ENCODE results near the gene C3orf20. TPM values are rescaled to one million over a fixed set of nuclear protein-coding genes. Genes with fewer than 3 reads are reported as not detected.

C3orf20 gene
- total RNA-seq, 2 experiments from 2014 or later, result 0.10 to 0.11 TPM

DNA sequence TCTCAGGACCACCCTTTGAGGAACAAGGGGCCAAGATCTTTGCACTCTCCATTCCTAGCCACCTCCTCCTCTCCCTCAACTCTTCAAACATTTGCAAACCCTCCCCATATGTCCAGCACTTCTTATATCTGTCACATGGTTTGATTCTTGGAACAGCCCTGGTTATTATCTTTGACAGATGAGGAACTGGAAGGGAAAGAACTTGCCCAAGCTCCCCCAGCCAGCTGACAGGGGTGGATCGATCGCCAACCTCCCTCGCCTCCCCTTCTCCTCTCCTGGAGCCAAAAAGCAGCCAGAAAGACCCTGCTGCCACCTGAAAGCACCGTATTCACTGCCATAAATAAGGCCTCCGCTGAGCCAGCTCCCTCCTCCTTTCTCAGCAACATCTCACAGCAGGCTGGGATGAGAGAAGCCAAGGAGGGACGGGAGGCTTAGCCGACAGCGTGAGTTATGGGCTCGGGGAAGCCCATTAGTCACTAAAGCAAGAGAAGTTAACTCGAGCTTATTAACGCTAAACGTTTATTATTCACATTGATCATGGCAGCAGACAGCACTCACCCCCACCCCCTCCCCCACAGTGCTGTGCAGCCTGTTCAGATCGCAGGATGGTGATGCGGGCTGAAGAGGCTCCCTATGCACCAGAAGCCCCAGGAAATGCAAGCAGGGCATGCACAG is 121.6 kb downstream of the C3orf20 start:
- Mint-ChIP-seq H3K27ac (no peak overlapping the region), H3K4me1 (ENCODE audit: low read depth) (peaks cover 4% of the 10 kb centered on the region), H3K4me3 (no peak overlapping the region), H3K27me3 (ENCODE audit: low read depth) (peaks cover 21% of the 10 kb centered on the region), H3K9me3 (ENCODE audit: insufficient read depth) (no peaks in the 10 kb centered on the region), H3K36me3 (ENCODE audit: low read depth) (no peaks in the 10 kb centered on the region)
- no peak for DNase-seq
- POLR2A ChIA-PET, result no interaction called here
- CTCF ChIA-PET, result interaction anchor here (1.8 kb wide), 1 partner anchor 124 kb away, joined by 5 read pairs; no protein-coding TSS in a partner anchor
- no peak for ATAC-seq

DNA sequence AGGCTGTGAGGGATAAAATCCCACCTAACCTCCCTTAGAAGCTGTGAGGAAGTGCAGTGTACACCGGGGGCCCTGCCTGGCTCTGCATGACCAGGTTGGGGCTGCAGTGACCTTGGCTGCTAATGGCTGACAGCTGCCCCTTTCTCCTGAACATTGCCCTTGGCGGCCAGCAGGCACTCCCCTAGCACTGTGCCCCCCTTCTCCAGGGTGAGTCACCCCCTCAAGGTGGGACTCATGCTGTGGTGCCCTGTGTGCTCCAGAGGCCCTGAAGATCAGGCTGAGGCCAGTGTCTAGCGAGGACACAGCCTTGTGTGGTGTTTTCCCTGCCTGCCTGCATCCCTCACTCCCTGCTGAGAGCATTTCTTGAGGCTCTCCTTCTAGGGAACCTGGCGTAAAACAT is 122.8 kb downstream of the C3orf20 start:
- DNase-seq (no peak), ATAC-seq (no peak)
- peaks cover 4% of the 10 kb centered on the region for H3K4me1 Mint-ChIP-seq (ENCODE audit: low read depth)
- POLR2A ChIA-PET, result no interaction called here
- no peak overlapping the region for H3K27ac Mint-ChIP-seq
- H3K27me3 Mint-ChIP-seq (ENCODE audit: low read depth), result peaks cover 25% of the 10 kb centered on the region
- no peak overlapping the region for H3K4me3 Mint-ChIP-seq
- no peaks in the 10 kb centered on the region for H3K9me3 Mint-ChIP-seq (ENCODE audit: insufficient read depth)
- no peaks in the 10 kb centered on the region for H3K36me3 Mint-ChIP-seq (ENCODE audit: low read depth)
- CTCF ChIA-PET, result interaction anchor here (1.4 kb wide), 1 partner anchor 124 kb away, joined by 4 read pairs; no protein-coding TSS in a partner anchor

DNA sequence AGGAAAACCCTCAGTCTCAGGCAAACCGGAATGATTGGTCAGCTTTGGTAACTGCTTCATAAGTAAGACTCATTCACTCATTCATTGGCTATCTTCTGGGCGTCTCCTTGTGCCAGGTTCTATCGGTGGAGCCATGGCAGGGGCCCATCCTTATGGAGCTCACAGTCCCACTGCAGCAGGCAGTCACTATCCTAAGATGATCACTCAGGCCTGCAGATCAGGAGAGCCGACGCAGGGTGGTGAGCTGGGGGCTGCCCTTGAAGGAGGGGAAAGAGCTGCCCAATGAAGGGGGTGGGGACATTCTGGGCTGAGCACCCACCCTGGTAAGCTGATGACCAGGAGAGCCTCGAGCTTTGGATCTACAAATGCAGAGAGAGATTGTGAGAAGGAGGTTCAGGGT is 123.3 kb downstream of the C3orf20 start:
- POLR2A ChIA-PET, result no interaction called here
- H3K27me3 Mint-ChIP-seq (ENCODE audit: low read depth), result peaks cover 27% of the 10 kb centered on the region
- H3K4me1 Mint-ChIP-seq (ENCODE audit: low read depth), result peaks cover 7% of the 10 kb centered on the region
- ATAC-seq, result no peak
- no peaks in the 10 kb centered on the region for H3K36me3 Mint-ChIP-seq (ENCODE audit: low read depth)
- DNase-seq, result no peak
- CTCF ChIA-PET, result interaction anchor here (1.4 kb wide), 1 partner anchor 123 kb away, joined by 4 read pairs; no protein-coding TSS in a partner anchor
- H3K27ac Mint-ChIP-seq, result no peak overlapping the region
- no peak overlapping the region for H3K4me3 Mint-ChIP-seq
- no peaks in the 10 kb centered on the region for H3K9me3 Mint-ChIP-seq (ENCODE audit: insufficient read depth)

DNA sequence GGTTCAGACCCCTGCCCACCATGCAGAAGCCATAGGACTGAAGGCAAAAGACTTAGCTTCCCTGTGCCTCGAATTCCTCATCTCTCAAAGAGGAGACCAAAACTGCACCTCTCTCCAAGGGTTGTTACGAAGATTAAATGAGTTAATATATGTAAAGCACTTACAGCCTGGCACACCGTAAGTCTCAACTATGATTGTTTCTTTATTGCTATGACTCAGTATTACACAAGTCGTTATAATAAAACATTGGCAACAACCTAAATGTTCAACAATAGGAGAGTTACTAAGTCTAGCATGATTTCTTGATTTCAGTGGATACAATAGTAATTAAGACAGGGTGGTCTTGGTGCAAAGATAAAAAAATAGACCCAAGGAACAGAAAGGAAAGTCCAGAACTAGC is 124.2 kb downstream of the C3orf20 start:
- no peak for ATAC-seq
- CTCF ChIA-PET, result no interaction called here
- peaks cover 14% of the 10 kb centered on the region for H3K4me1 Mint-ChIP-seq (ENCODE audit: low read depth)

DNA sequence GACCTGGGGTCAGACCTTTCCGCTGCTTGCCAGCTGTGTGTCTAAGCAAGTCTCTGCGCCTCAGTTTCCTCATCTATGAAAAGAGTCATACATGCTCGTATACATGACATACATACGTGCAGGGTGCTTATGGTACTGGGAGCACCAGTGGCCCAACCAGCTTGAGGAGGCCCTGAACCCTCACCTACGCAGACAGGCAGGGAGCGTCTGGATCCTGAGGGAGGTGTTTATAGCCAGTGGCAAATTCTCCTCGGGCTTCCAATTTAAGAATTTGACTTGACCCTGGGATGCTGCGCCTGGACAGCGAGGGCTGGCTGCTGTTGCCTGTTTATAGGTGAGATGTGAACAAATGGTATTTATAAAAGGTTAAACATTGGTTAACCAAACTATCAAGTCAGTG is 126.1 kb downstream of the C3orf20 start:
- ATAC-seq (no peak), DNase-seq (no peak)
- CTCF ChIA-PET, result no interaction called here
- Mint-ChIP-seq H3K27ac (no peak overlapping the region), H3K36me3 (ENCODE audit: low read depth) (no peaks in the 10 kb centered on the region), H3K4me1 (ENCODE audit: low read depth) (peaks cover 31% of the 10 kb centered on the region), H3K27me3 (ENCODE audit: low read depth) (peaks cover 25% of the 10 kb centered on the region), H3K4me3 (no peak overlapping the region), H3K9me3 (ENCODE audit: insufficient read depth) (no peaks in the 10 kb centered on the region)
- POLR2A ChIA-PET, result no interaction called here

More for the DNA sequence above, 124.2 kb downstream of the C3orf20 start:
- DNase-seq, result no peak
- Mint-ChIP-seq H3K27ac (no peak overlapping the region), H3K4me3 (no peak overlapping the region), H3K27me3 (ENCODE audit: low read depth) (peaks cover 30% of the 10 kb centered on the region), H3K9me3 (ENCODE audit: insufficient read depth) (no peaks in the 10 kb centered on the region), H3K36me3 (ENCODE audit: low read depth) (no peaks in the 10 kb centered on the region)
- POLR2A ChIA-PET, result no interaction called here

DNA sequence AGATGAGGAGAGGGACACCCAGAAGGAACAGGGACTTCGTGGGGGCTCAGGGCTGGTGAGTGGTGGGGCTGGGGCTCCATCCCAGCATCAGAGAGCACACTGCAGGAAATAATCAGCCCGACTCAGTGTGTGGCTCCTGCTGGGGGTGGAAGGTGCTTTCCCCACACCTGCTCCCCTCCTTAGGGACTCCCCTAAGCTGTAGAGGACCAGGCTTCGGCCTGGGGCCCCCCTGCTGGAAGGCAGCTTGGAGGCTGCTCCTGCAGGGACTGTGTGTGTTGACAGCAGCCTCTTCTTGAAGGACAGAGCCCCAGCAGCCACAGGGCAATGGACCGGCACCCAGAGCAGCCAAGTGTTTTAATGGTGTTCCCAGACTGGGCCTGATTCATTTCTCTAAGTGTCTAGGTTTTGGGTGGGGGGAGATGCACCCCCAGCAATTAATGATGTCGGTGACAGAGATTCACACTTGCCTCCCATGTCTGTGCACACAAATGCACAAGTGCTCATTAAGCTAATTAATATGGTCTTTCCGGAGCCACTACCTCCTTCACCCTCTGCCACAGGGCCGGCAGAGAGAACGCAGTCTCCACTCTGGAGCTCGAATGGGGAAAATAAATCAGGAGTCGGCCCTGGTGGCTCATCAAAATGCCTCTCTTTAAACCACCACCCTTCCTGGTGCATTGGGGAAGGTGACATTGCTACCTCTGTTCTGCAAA is 126.9 kb downstream of the C3orf20 start:
- peaks cover 39% of the 10 kb centered on the region for H3K4me1 Mint-ChIP-seq (ENCODE audit: low read depth)
- no peaks in the 10 kb centered on the region for H3K36me3 Mint-ChIP-seq (ENCODE audit: low read depth)
- H3K27me3 Mint-ChIP-seq (ENCODE audit: low read depth), result peaks cover 26% of the 10 kb centered on the region
- H3K27ac Mint-ChIP-seq, result no peak overlapping the region
- CTCF ChIA-PET, result interaction anchor here (1.0 to 1.1 kb wide), 2 partner anchors 11 to 21 kb away, joined by 3 to 4 read pairs; no protein-coding TSS in a partner anchor
- no peak overlapping the region for H3K4me3 Mint-ChIP-seq
- ATAC-seq, result no peak
- DNase-seq, result no peak
- POLR2A ChIA-PET, result no interaction called here
- H3K9me3 Mint-ChIP-seq (ENCODE audit: insufficient read depth), result no peaks in the 10 kb centered on the region

DNA sequence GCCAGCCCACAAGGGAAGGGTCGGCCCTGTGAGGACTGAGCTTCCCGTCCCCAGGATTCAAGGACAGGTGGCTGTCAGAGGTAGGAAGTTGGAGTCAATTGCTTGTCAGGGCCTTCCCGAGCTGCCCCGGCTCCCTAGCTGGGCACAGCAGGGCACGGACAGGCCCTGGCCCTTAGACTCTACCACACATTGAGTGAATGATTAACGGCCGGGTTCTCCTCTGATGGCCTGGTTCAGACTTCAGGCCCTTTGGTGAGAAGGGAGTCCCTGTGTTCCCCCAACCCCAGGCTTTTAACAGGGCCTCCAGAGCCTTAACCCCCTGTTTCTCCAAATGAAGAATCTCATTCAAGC is 127.4 kb downstream of the C3orf20 start:
- POLR2A ChIA-PET, result no interaction called here
- ATAC-seq (no peak), DNase-seq (no peak)
- CTCF ChIA-PET, result interaction anchor here (1.0 to 1.1 kb wide), 2 partner anchors 11 to 20 kb away, joined by 3 to 4 read pairs; no protein-coding TSS in a partner anchor
- H3K4me3 Mint-ChIP-seq, result no peak overlapping the region
- H3K27me3 Mint-ChIP-seq (ENCODE audit: low read depth), result peaks cover 28% of the 10 kb centered on the region
- no peaks in the 10 kb centered on the region for H3K36me3 Mint-ChIP-seq (ENCODE audit: low read depth)
- no peak overlapping the region for H3K27ac Mint-ChIP-seq
- H3K4me1 Mint-ChIP-seq (ENCODE audit: low read depth), result peaks cover 43% of the 10 kb centered on the region
- no peaks in the 10 kb centered on the region for H3K9me3 Mint-ChIP-seq (ENCODE audit: insufficient read depth)

DNA sequence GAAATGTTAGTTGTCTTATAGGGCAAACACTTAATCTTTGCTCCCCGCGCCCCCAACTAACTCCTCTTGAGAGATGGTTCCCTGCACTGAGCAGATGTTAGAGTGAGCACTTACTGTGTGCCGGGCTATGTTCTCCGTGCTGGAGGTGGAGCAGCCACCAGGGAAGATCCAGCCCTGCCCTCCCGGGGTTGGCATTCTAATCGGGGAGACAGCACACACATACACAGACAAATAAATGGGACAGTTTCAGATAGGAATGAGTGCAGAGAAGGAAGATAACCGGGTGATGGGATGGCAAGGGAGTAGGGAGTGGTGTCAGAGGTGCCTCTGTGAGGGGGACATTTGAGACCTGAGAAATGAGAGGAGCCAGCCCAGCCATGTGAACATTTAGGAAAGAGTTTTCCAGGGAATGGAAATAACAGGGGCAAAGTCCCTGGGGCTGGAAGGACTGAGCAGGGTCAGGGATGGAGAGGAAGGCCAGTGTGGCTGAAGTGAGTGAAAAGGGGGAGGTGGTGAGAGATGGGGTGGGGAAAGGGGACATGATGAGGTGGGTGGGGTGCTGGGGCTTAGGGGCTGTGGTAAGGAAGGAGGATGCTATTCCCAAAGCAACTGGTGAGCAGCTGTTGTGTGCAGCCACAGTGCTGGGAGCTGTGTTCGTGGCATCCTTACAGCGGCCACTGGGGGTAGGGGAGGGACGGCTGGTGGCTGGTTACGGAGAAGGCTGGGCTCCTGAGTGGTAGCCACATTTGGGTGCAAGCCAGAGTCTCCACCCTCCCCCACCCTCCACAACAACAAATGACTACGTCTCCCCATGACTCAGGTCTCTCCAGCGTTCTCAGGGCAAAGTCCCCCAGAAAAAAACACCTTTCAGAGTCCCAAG is 128.4 kb downstream of the C3orf20 start:
- H3K27me3 Mint-ChIP-seq (ENCODE audit: low read depth), result peaks cover 33% of the 10 kb centered on the region
- H3K9me3 Mint-ChIP-seq (ENCODE audit: insufficient read depth), result no peaks in the 10 kb centered on the region
- H3K4me3 Mint-ChIP-seq, result peak overlapping the region; percentile 10
- H3K36me3 Mint-ChIP-seq (ENCODE audit: low read depth), result no peaks in the 10 kb centered on the region
- ChIA-PET CTCF (no interaction called here), POLR2A (no interaction called here)
- peak overlapping the region; percentile 48 for H3K27ac Mint-ChIP-seq
- peak; percentile 66 for ATAC-seq
- H3K4me1 Mint-ChIP-seq (ENCODE audit: low read depth), result peaks cover 43% of the 10 kb centered on the region
- DNase-seq, result peak; percentile 42

DNA sequence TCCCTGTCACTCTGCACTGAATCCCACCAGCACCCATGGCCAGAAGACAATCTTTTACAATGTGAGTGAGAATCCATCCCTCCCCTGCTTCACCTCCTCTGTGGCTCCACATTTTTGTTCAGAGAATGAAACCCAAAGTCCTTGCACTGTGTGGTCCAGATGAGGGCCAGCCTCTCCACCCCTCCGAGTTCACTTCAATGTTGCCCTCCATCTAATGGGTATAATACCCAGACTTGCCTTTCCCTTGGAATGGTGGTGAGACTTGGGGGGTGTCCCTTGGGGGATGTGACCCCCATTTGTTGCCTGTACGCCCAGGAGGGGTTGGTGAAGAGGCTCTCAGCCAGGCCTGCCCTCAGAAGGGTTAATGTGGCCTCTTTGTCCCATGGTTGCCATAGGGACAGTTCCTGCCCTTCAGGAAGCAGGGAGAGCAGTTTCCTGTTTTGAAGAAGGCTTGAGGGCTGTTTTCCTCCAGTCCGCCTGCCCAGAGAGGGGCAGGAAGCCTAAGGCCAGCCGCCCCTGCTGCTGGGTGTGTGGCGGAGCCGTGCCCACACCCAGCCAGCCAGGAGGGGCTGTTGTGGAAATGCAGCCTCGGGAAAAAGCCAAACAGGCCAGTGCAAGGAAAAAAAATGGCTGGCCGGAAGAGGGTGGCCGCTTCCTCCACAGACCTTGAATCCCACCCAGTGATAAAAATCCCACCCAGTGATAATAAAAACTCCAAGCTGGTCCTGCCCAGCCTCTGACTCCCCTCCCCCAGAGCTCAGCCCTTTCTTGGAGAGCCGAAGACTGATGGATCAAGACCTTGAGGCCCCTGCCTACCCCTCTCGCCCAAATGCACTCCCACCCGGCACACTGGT is 129.3 kb downstream of the C3orf20 start:
- DNase-seq (no peak), ATAC-seq (no peak)
- ChIA-PET CTCF (no interaction called here), POLR2A (no interaction called here)
- H3K9me3 Mint-ChIP-seq (ENCODE audit: insufficient read depth), result no peaks in the 10 kb centered on the region
- H3K27me3 Mint-ChIP-seq (ENCODE audit: low read depth), result peaks cover 40% of the 10 kb centered on the region
- peak overlapping the region; percentile 6 for H3K27ac Mint-ChIP-seq
- H3K36me3 Mint-ChIP-seq (ENCODE audit: low read depth), result no peaks in the 10 kb centered on the region
- peaks cover 43% of the 10 kb centered on the region for H3K4me1 Mint-ChIP-seq (ENCODE audit: low read depth)
- peak overlapping the region; percentile 10 for H3K4me3 Mint-ChIP-seq

DNA sequence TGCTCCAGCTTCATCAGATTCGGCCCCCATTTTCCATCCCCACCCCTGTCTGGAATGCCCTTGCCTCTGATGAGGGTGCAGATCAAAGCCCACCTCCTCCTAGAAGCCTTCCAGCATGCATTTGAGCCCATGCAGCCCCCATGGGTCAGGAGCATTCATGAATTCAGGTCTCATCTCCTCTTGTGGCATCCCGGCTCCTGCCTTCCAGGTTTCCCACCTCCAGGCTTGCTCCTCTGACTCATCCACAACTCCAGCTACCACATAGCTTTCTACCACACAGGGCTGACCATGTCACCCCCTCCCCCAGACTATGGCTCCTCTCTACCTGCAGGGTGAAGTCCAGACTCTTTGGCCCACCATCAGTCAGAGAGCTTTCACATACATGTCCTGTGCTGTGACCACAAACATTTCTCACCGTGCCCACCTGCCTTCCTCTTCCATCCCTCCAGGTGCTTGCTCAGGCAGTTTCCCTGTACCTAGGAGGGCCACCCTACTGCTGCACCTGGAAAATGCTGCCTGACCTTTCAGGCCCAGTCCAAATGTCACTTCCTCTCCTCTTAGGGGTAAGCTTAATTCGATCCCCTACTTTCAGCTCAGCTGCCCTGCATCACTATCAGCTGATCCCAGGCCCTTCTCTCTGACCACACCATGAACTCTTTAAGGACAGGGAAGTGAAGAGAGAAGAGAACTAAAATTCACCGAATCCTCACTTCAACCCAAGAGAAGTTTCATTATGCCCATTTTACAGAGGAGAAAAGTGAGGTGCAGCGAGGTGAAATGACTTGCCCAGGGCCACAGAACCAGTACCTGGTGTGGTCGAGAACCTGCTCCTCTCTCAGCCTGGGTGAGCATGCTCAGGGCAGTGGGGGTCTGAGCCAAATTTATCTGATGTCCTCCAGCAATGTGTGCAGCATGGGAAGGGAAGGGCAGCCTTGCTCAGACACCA is 130.2 kb downstream of the C3orf20 start:
- Mint-ChIP-seq H3K27ac (peak overlapping the region; percentile 46), H3K4me1 (ENCODE audit: low read depth) (peaks cover 39% of the 10 kb centered on the region), H3K4me3 (no peak overlapping the region), H3K9me3 (ENCODE audit: insufficient read depth) (no peaks in the 10 kb centered on the region), H3K36me3 (ENCODE audit: low read depth) (no peaks in the 10 kb centered on the region), H3K27me3 (ENCODE audit: low read depth) (peaks cover 45% of the 10 kb centered on the region)
- POLR2A ChIA-PET, result interaction anchor here (0.6 kb wide), 1 partner anchor 1000 kb away, joined by 3 read pairs; no protein-coding TSS in a partner anchor
- no peak for ATAC-seq
- DNase-seq, result no peak
- CTCF ChIA-PET, result no interaction called here
